ENCODE measurements around the gene PLXNA3. TPM values are rescaled to one million over a fixed set of nuclear protein-coding genes. Genes with fewer than 3 reads are reported as not detected.

PLXNA3 gene
- total RNA-seq, 1 experiment from 2014 or later, result 89.3 TPM

- H4K20me1 ChIP-seq (ENCODE audit: insufficient read depth), result no peaks in the 10 kb centered on the region
- H3K9me2 ChIP-seq (ENCODE audit: insufficient read depth), result no peaks in the 10 kb centered on the region
- peak overlapping the region; percentile 81 for H3K4me2 ChIP-seq (ENCODE audit: low read length)
- H3K4me1 ChIP-seq (ENCODE audit: control insufficient read depth in 1 of 2, insufficient read depth in 2 of 2, low read length in 2 of 2), result peaks cover 6 to 16% of the 10 kb centered on the region in 2 experiments; a peak in 3 of 4 replicates
- RAD21 ChIA-PET (ENCODE audit: low non-redundant PET in 1 of 2, low total read pairs in 2 of 2, uncharacterized antibody in 2 of 2, unreplicated experiment in 2 of 2), result no interaction called here
- peak overlapping the region; percentile 79 for H3K9ac ChIP-seq (ENCODE audit: low read length)
- no peaks in the 10 kb centered on the region for H3K9me3 ChIP-seq (ENCODE audit: control insufficient read depth in 1 of 2, insufficient read depth in 1 of 2, low read depth in 1 of 2, low read length in 2 of 2)
- H3K36me3 ChIP-seq (ENCODE audit: control insufficient read depth in 1 of 2, insufficient read depth in 2 of 2, low read length in 2 of 2), result no peaks in the 10 kb centered on the region; a peak in 1 of 4 replicates
- H2AFZ ChIP-seq (ENCODE audit: low read depth, low read length, poor library complexity, severe bottlenecking), result no peak overlapping the region
- intact Hi-C loops (cut with micrococcal nuclease), result loop anchor here (5.0 kb wide), 1 partner anchor 32 kb away; the partner anchor contains the start of gene LAGE3
- H3K27ac ChIP-seq (ENCODE audit: low read depth, low read length), result peak overlapping the region; percentile 70
- TF ChIP-seq CBX3 (IDR thresholded peaks at IDR 0.05; ENCODE audit: low read depth), result no peak
- TF ChIP-seq ZFX (IDR thresholded peaks at IDR 0.05), result no peak; the same call in 1 of the 2 replicates
- TF ChIP-seq JUND (IDR thresholded peaks at IDR 0.05), result no peak
- TF ChIP-seq EZH2phosphoT487 (IDR thresholded peaks at IDR 0.05; ENCODE audit: borderline replicate concordance), result no peak
- no peaks in the 10 kb centered on the region for H3K27me3 ChIP-seq (ENCODE audit: insufficient read depth, low read length)
- ATAC-seq (peak; percentile 17), DNase-seq (ENCODE audit: low read depth, low spot score) (no peak)
- CTCF ChIA-PET, result no interaction called here
- H3K79me2 ChIP-seq (ENCODE audit: insufficient read depth, low read length), result peaks cover 13% of the 10 kb centered on the region
- no TSS peak for BruUV-seq (replicated peaks)
- H3K4me3 ChIP-seq (replicated peaks in 1 of 2; ENCODE audit: low read depth in 1 of 2, low read length in 2 of 2), result peak overlapping the region; percentile 59 to 68
- POLR2A ChIA-PET, result no interaction called here
Measured at GRCh38 chrX:154444755-154445246, 13.3 kb upstream of the PLXNA3 start.

GRCh38 chrX:154445776-154446175, 12.3 kb upstream of the PLXNA3 start:
- Histone ChIP-seq H3K9me2 (ENCODE audit: insufficient read depth) (no peaks in the 10 kb centered on the region), H3K27me3 (ENCODE audit: insufficient read depth, low read length) (no peaks in the 10 kb centered on the region), H3K9ac (ENCODE audit: low read length) (no peak overlapping the region), H3K79me2 (ENCODE audit: insufficient read depth, low read length) (peaks cover 7% of the 10 kb centered on the region; the same call in 1 of the 2 replicates), H3K4me2 (ENCODE audit: low read length) (no peak overlapping the region), H3K36me3 (ENCODE audit: control insufficient read depth in 1 of 2, insufficient read depth in 2 of 2, low read length in 2 of 2) (no peaks in the 10 kb centered on the region; a peak in 1 of 4 replicates), H3K9me3 (ENCODE audit: control insufficient read depth in 1 of 2, insufficient read depth in 1 of 2, low read depth in 1 of 2, low read length in 2 of 2) (no peaks in the 10 kb centered on the region), H4K20me1 (ENCODE audit: insufficient read depth) (no peaks in the 10 kb centered on the region), H3K27ac (ENCODE audit: low read depth, low read length) (no peak overlapping the region), H2AFZ (ENCODE audit: low read depth, low read length, poor library complexity, severe bottlenecking) (no peak overlapping the region), H3K4me3 (replicated peaks in 1 of 2; ENCODE audit: low read depth in 1 of 2, low read length in 2 of 2) (no peak overlapping the region), H3K4me1 (ENCODE audit: control insufficient read depth in 1 of 2, insufficient read depth in 2 of 2, low read length in 2 of 2) (peaks cover 6 to 16% of the 10 kb centered on the region in 2 experiments; a peak in 3 of 4 replicates)
- CTCF ChIA-PET, result no interaction called here
- no TSS peak for BruUV-seq (replicated peaks)
- ATAC-seq (no peak), DNase-seq (ENCODE audit: low read depth, low spot score) (no peak)
- intact Hi-C loops (cut with micrococcal nuclease), result no loop called here
- RAD21 ChIA-PET (ENCODE audit: low non-redundant PET in 1 of 2, low total read pairs in 2 of 2, uncharacterized antibody in 2 of 2, unreplicated experiment in 2 of 2), result no interaction called here
- TF ChIP-seq EZH2 (IDR thresholded peaks at IDR 0.05) (no peak), ZFX (IDR thresholded peaks at IDR 0.05) (no peak), EZH2phosphoT487 (IDR thresholded peaks at IDR 0.05; ENCODE audit: borderline replicate concordance) (no peak), MAX (IDR thresholded peaks at IDR 0.05) (no peak), TCF7L2 (IDR thresholded peaks at IDR 0.05; ENCODE audit: borderline replicate concordance, extremely low read depth, insufficient read depth, insufficient read length) (no peak), CEBPB (IDR thresholded peaks at IDR 0.05; ENCODE audit: low read depth) (no peak), CTCF (IDR thresholded peaks at IDR 0.05 in 2 of 3, conservative IDR thresholded peaks at IDR 0.05 in 1 of 3; ENCODE audit: borderline replicate concordance in 1 of 3, insufficient read depth in 1 of 3, low read depth in 2 of 3, low read length in 2 of 3) (no peak)
- POLR2A ChIA-PET, result no interaction called here
